ENCODE measurements around the gene DHCR7.
"Not testable (repeated sequence)": the region's sequence is repeated elsewhere in the genome, so short reads cannot be mapped to it uniquely, and the experiment has no call there.

DHCR7 gene

GRCh38 chr11:71433648-71434450, 14.3 kb downstream of the DHCR7 start:
- Histone ChIP-seq H3K4me3 (ENCODE audit: low read length) (no peak overlapping the region), H3K27me3 (ENCODE audit: control insufficient read depth, insufficient read depth, low read length) (no peaks in the 10 kb centered on the region), H3K9ac (ENCODE audit: low read length) (no peak overlapping the region), H3K9me3 (ENCODE audit: control insufficient read depth, low read depth, low read length) (no peaks in the 10 kb centered on the region), H3K27ac (ENCODE audit: low read length) (no peak overlapping the region), H3K4me1 (ENCODE audit: control insufficient read depth, low read depth, low read length) (no peaks in the 10 kb centered on the region), H3K36me3 (ENCODE audit: control insufficient read depth, low read depth, low read length) (peaks cover 46% of the 10 kb centered on the region)

GRCh38 chr11:71432761-71433647, 15.2 kb downstream of the DHCR7 start:
- no peak overlapping the region for H3K9ac ChIP-seq (ENCODE audit: low read length)

GRCh38 chr11:71431271-71431670, 16.9 kb downstream of the DHCR7 start:
- Histone ChIP-seq H3K9ac (ENCODE audit: low read length) (no peak overlapping the region), H3K27ac (ENCODE audit: low read length) (no peak overlapping the region), H3K27me3 (ENCODE audit: control insufficient read depth, insufficient read depth, low read length) (no peaks in the 10 kb centered on the region), H3K9me3 (ENCODE audit: control insufficient read depth, low read depth, low read length) (no peaks in the 10 kb centered on the region), H3K4me3 (ENCODE audit: low read length) (no peak overlapping the region), H3K36me3 (ENCODE audit: control insufficient read depth, low read depth, low read length) (peaks cover 22% of the 10 kb centered on the region), H3K4me1 (ENCODE audit: control insufficient read depth, low read depth, low read length) (no peaks in the 10 kb centered on the region)

More at GRCh38 chr11:71432761-71433647, 15.2 kb downstream of the DHCR7 start:
- Histone ChIP-seq H3K4me1 (ENCODE audit: control insufficient read depth, low read depth, low read length) (no peaks in the 10 kb centered on the region), H3K27ac (ENCODE audit: low read length) (no peak overlapping the region), H3K36me3 (ENCODE audit: control insufficient read depth, low read depth, low read length) (peaks cover 37% of the 10 kb centered on the region), H3K4me3 (ENCODE audit: low read length) (no peak overlapping the region), H3K9me3 (ENCODE audit: control insufficient read depth, low read depth, low read length) (no peaks in the 10 kb centered on the region), H3K27me3 (ENCODE audit: control insufficient read depth, insufficient read depth, low read length) (no peaks in the 10 kb centered on the region)

- Histone ChIP-seq H3K4me1 (ENCODE audit: control insufficient read depth, low read depth, low read length) (no peaks in the 10 kb centered on the region), H3K27me3 (ENCODE audit: control insufficient read depth, insufficient read depth, low read length) (no peaks in the 10 kb centered on the region)
Observed at GRCh38 chr11:71430166-71430565, 18.0 kb downstream of the DHCR7 start.

GRCh38 chr11:71429701-71430100, 18.5 kb downstream of the DHCR7 start:
- Histone ChIP-seq H3K4me3 (ENCODE audit: low read length) (no peak overlapping the region), H3K9ac (ENCODE audit: low read length) (no peak overlapping the region), H3K27me3 (ENCODE audit: control insufficient read depth, insufficient read depth, low read length) (no peaks in the 10 kb centered on the region), H3K9me3 (ENCODE audit: control insufficient read depth, low read depth, low read length) (no peaks in the 10 kb centered on the region), H3K36me3 (ENCODE audit: control insufficient read depth, low read depth, low read length) (peaks cover 7% of the 10 kb centered on the region), H3K27ac (ENCODE audit: low read length) (no peak overlapping the region), H3K4me1 (ENCODE audit: control insufficient read depth, low read depth, low read length) (no peaks in the 10 kb centered on the region)

More at GRCh38 chr11:71430166-71430565, 18.0 kb downstream of the DHCR7 start:
- H3K9ac ChIP-seq (ENCODE audit: low read length): no peak overlapping the region
- no peaks in the 10 kb centered on the region for H3K9me3 ChIP-seq (ENCODE audit: control insufficient read depth, low read depth, low read length)
- no peak overlapping the region for H3K4me3 ChIP-seq (ENCODE audit: low read length)
- H3K27ac ChIP-seq (ENCODE audit: low read length): no peak overlapping the region
- peaks cover 12% of the 10 kb centered on the region for H3K36me3 ChIP-seq (ENCODE audit: control insufficient read depth, low read depth, low read length)

GRCh38 chr11:71428861-71429435, 19.2 kb downstream of the DHCR7 start:
- Histone ChIP-seq H3K4me3 (ENCODE audit: low read length) (no peak overlapping the region), H3K4me1 (ENCODE audit: control insufficient read depth, low read depth, low read length) (no peaks in the 10 kb centered on the region), H3K9me3 (ENCODE audit: control insufficient read depth, low read depth, low read length) (no peaks in the 10 kb centered on the region), H3K9ac (ENCODE audit: low read length) (no peak overlapping the region), H3K27me3 (ENCODE audit: control insufficient read depth, insufficient read depth, low read length) (no peaks in the 10 kb centered on the region), H3K27ac (ENCODE audit: low read length) (no peak overlapping the region), H3K36me3 (ENCODE audit: control insufficient read depth, low read depth, low read length) (peaks cover under 1% of the 10 kb centered on the region)

- H3K36me3 ChIP-seq (ENCODE audit: control insufficient read depth, low read depth, low read length): no peaks in the 10 kb centered on the region
- H3K4me3 ChIP-seq (ENCODE audit: low read length): no peak overlapping the region
- H3K27me3 ChIP-seq (ENCODE audit: control insufficient read depth, insufficient read depth, low read length): no peaks in the 10 kb centered on the region
- no peak overlapping the region for H3K27ac ChIP-seq (ENCODE audit: low read length)
- H3K9ac ChIP-seq (ENCODE audit: low read length): no peak overlapping the region
- no peaks in the 10 kb centered on the region for H3K4me1 ChIP-seq (ENCODE audit: control insufficient read depth, low read depth, low read length)
- no peaks in the 10 kb centered on the region for H3K9me3 ChIP-seq (ENCODE audit: control insufficient read depth, low read depth, low read length)
Observed at GRCh38 chr11:71426413-71426812, 21.8 kb downstream of the DHCR7 start.

- Histone ChIP-seq H3K4me3 (ENCODE audit: low read length) (no peak overlapping the region), H3K4me1 (ENCODE audit: control insufficient read depth, low read depth, low read length) (no peaks in the 10 kb centered on the region), H3K27me3 (ENCODE audit: control insufficient read depth, insufficient read depth, low read length) (no peaks in the 10 kb centered on the region), H3K36me3 (ENCODE audit: control insufficient read depth, low read depth, low read length) (no peaks in the 10 kb centered on the region), H3K9ac (ENCODE audit: low read length) (no peak overlapping the region), H3K9me3 (ENCODE audit: control insufficient read depth, low read depth, low read length) (no peaks in the 10 kb centered on the region), H3K27ac (ENCODE audit: low read length) (no peak overlapping the region)
Observed at GRCh38 chr11:71425860-71426259, 22.3 kb downstream of the DHCR7 start.

GRCh38 chr11:71425409-71425808, 22.8 kb downstream of the DHCR7 start:
- no peak overlapping the region for H3K27ac ChIP-seq (ENCODE audit: low read length)
- H3K27me3 ChIP-seq (ENCODE audit: control insufficient read depth, insufficient read depth, low read length): no peaks in the 10 kb centered on the region
- H3K36me3 ChIP-seq (ENCODE audit: control insufficient read depth, low read depth, low read length): no peaks in the 10 kb centered on the region

GRCh38 chr11:71423181-71423790, 24.9 kb downstream of the DHCR7 start:
- H3K9ac ChIP-seq (ENCODE audit: low read length): no peak overlapping the region
- H3K36me3 ChIP-seq (ENCODE audit: control insufficient read depth, low read depth, low read length): no peaks in the 10 kb centered on the region
- no peaks in the 10 kb centered on the region for H3K27me3 ChIP-seq (ENCODE audit: control insufficient read depth, insufficient read depth, low read length)
- H3K9me3 ChIP-seq (ENCODE audit: control insufficient read depth, low read depth, low read length): no peaks in the 10 kb centered on the region
- no peak overlapping the region for H3K27ac ChIP-seq (ENCODE audit: low read length)
- no peak overlapping the region for H3K4me3 ChIP-seq (ENCODE audit: low read length)
- H3K4me1 ChIP-seq (ENCODE audit: control insufficient read depth, low read depth, low read length): no peaks in the 10 kb centered on the region

More at GRCh38 chr11:71425409-71425808, 22.8 kb downstream of the DHCR7 start:
- Histone ChIP-seq H3K9me3 (ENCODE audit: control insufficient read depth, low read depth, low read length) (no peaks in the 10 kb centered on the region), H3K4me1 (ENCODE audit: control insufficient read depth, low read depth, low read length) (no peaks in the 10 kb centered on the region), H3K9ac (ENCODE audit: low read length) (no peak overlapping the region), H3K4me3 (ENCODE audit: low read length) (no peak overlapping the region)

- not testable (repeated sequence) for H3K36me3 ChIP-seq (ENCODE audit: control insufficient read depth, low read depth, low read length); H3K27ac ChIP-seq (ENCODE audit: low read length); H3K27me3 ChIP-seq (ENCODE audit: control insufficient read depth, insufficient read depth, low read length); H3K4me1 ChIP-seq (ENCODE audit: control insufficient read depth, low read depth, low read length); H3K9ac ChIP-seq (ENCODE audit: low read length); H3K4me3 ChIP-seq (ENCODE audit: low read length); H3K9me3 ChIP-seq (ENCODE audit: control insufficient read depth, low read depth, low read length)
Observed at GRCh38 chr11:71422318-71422717, 25.9 kb downstream of the DHCR7 start.
